K562 (cell line): Measurements from ENCODE around the gene NINL. TPM values are rescaled to one million over a fixed set of nuclear protein-coding genes. Genes with fewer than 3 reads are reported as not detected.

Experiments used
- ATAC-seq: fragments of 200-7000 bp; cut with Tn5 transposase; 3 replicates; pipeline ENCODE4 v1.9.1; 2020; ENCODE audit warnings: moderate library complexity
- BruUV-seq: library from RNA; stranded (reverse); fragments of 400-500 nt; replicated peaks from 2 replicates; lab custom pipeline; 2021; lab: Mats Ljungman, UMichigan
- CTCF ChIA-PET: fragments of 300-600 bp; formaldehyde crosslinking; extraction: SDS; loops from one replicate; lab custom pipeline; 2021; ENCODE audit warnings: low intra/inter-chr PET ratio; lab: Yijun Ruan, JAX
- POLR2A ChIA-PET: fragments of 300-600, 350-650 bp; sonication (Branson Sonifier 250); formaldehyde crosslinking; extraction: SDS; loops from one replicate; lab custom pipeline; 2021; ENCODE audit warnings: antibody characterized with exemption, inconsistent platforms; lab: Yijun Ruan, JAX
- DNase-seq, 4 experiments: peaks; one replicate each; pipeline versions ENCODE4 v3.0.0 to v3.0.0-alpha.2; 2011 to 2018; ENCODE audit warnings: low spot score in 3 of 4, mixed read lengths in 3 of 4; ENCODE audit errors: extremely low read depth in 1 of 4
- FAIRE-seq: peaks from 2 replicates; lab custom pipeline; 2011; peaks lifted over from hg19 to GRCh38; lab: Jason Lieb, UNC
- H2AFZ ChIP-seq: 2 replicates; pipeline ENCODE4 v1.6.0; 2011; ENCODE audit warnings: low read depth, low read length, control low read depth, inconsistent platforms
- H3K27ac ChIP-seq: fragments of 200-600 bp; 3 replicates; pipeline ENCODE4 v1.8.0; 2011; ENCODE audit warnings: low read depth, mild to moderate bottlenecking, control low read depth, inconsistent platforms, low read length, moderate library complexity, mixed read lengths; ENCODE audit errors: extremely low read depth
- H3K27me3 ChIP-seq, 2 experiments: fragments of 300-600 bp in 1 of 2; 2 replicates in 1 of 2; 3 replicates in 1 of 2; pipeline versions ENCODE4 v1.6.0 to v1.8.0; 2011; ENCODE audit warnings: inconsistent platforms in 2 of 2, low read length in 2 of 2, mild to moderate bottlenecking in 1 of 2, mixed read lengths in 1 of 2, moderate library complexity in 1 of 2; ENCODE audit not compliant: control insufficient read depth in 2 of 2, insufficient read depth in 2 of 2
- H3K36me3 ChIP-seq: fragments of 300-600 bp; 3 replicates; pipeline ENCODE4 v1.8.0; 2011; ENCODE audit warnings: mild to moderate bottlenecking, low read length, inconsistent platforms; ENCODE audit not compliant: control insufficient read depth, insufficient read depth
- H3K4me1 ChIP-seq, 2 experiments: fragments of 200-600 bp in 1 of 2; replicated peaks in 1 of 2; 2 replicates in 1 of 2; 3 replicates in 1 of 2; pipeline versions ENCODE4 v1.5.1 to v1.8.0; 2011; ENCODE audit warnings: inconsistent platforms in 2 of 2, low read length in 2 of 2, mild to moderate bottlenecking in 1 of 2, mixed read lengths in 1 of 2, moderate library complexity in 1 of 2; ENCODE audit not compliant: control insufficient read depth in 2 of 2, insufficient read depth in 2 of 2
- H3K4me2 ChIP-seq: 2 replicates; pipeline ENCODE4 v1.6.1; 2011; ENCODE audit warnings: low read length, control low read depth, inconsistent platforms, mixed read lengths; ENCODE audit not compliant: insufficient read depth
- H3K4me3 ChIP-seq: fragments of 200-600 bp; sonication (generic), shearing (Covaris generic); 2 replicates; pipeline ENCODE4 v1.5.1; 2016; ENCODE audit warnings: control low read depth, inconsistent platforms
- H3K79me2 ChIP-seq: fragments of 200-600 bp; 3 replicates; pipeline ENCODE4 v1.8.0; 2011; ENCODE audit warnings: low read length, inconsistent platforms; ENCODE audit not compliant: control insufficient read depth, insufficient read depth
- H3K9ac ChIP-seq, 2 experiments: 2 replicates each; pipeline versions ENCODE4 v1.6.0 to v1.6.1; 2011; ENCODE audit warnings: low read depth in 2 of 2, low read length in 2 of 2, control low read depth in 1 of 2, inconsistent platforms in 1 of 2, mild to moderate bottlenecking in 1 of 2, mixed read lengths in 1 of 2; ENCODE audit not compliant: insufficient read depth in 1 of 2
- H3K9me1 ChIP-seq: one replicate; pipeline ENCODE4 v1.6.0; 2011; ENCODE audit warnings: inconsistent platforms, mild to moderate bottlenecking, low read length, moderate library complexity; ENCODE audit not compliant: control insufficient read depth, insufficient read depth
- H3K9me3 ChIP-seq: replicated peaks from 2 replicates; pipeline ENCODE4 v1.5.1; 2011; ENCODE audit warnings: low read depth, low read length, inconsistent platforms; ENCODE audit not compliant: control insufficient read depth, insufficient read depth
- H4K20me1 ChIP-seq: replicated peaks from 2 replicates; pipeline ENCODE4 v1.6.1; 2011; ENCODE audit warnings: low read length, inconsistent platforms, mixed read lengths; ENCODE audit not compliant: control insufficient read depth, insufficient read depth
- BRCA1 ChIP-seq, 2 experiments: fragments of 450-650 bp in 1 of 2; sonication (generic) in 1 of 2; formaldehyde crosslinking in 1 of 2; IDR thresholded peaks; 2 replicates each; pipeline versions ENCODE4 v1.5.0 to v1.6.1; 2017 to 2020; ENCODE audit warnings: mild to moderate bottlenecking in 1 of 2, missing genetic modification reagents in 1 of 2
- ELK3 ChIP-seq: fragments of 450-650 bp; formaldehyde crosslinking; IDR thresholded peaks from 2 replicates; pipeline ENCODE4 v1.4.0; 2020; ENCODE audit warnings: mild to moderate bottlenecking
- THRB ChIP-seq: fragments of 450-650 bp; formaldehyde crosslinking; conservative IDR thresholded peaks from 2 replicates; pipeline ENCODE4 v1.4.0; 2022; ENCODE audit warnings: mild to moderate bottlenecking, missing genetic modification characterization
- WGBS: fragments of 100-300 bp; shearing (Covaris generic); methylation state at CpG from one replicate; pipeline ENCODE4 v1.1.6; 2016; ENCODE audit warnings: low coverage, mixed read lengths; ENCODE audit not compliant: insufficient coverage; ENCODE audit errors: missing lambda C conversion rate; 5-methylcytosine and 5-hydroxymethylcytosine counted together
- in situ Hi-C: fragments of 300-500 bp; cut with MboI; formaldehyde crosslinking; loops from 4 replicates; pipeline ENCODE4 v1.15.0; 2018; ENCODE audit warnings: inconsistent platforms, mixed read lengths
- intact Hi-C: fragments of 100-400 bp; cut with micrococcal nuclease; formaldehyde crosslinking; loops from 2 replicates; pipeline ENCODE4 v1.14.2; 2022
- polyA plus RNA-seq, 8 experiments: library from polyadenylated mRNA; depleted of rRNA in 4 of 8; stranded (reverse) in 5 of 8; unstranded in 3 of 8; fragments of >200 nt; fragmentation: Nextera tagmentation in 2 of 8; fragmentation: Illumina TruSeq in 1 of 8; extraction: Ambion mirVana in 2 of 8; extraction: Trizol in 1 of 8; gene quantifications; 2 replicates each; pipeline versions ENCODE4 v1.2.1 to v1.2.3, GENCODE V29; 2011 to 2014; ENCODE audit warnings: inconsistent platforms in 1 of 8, missing spikeins in 1 of 8
- total RNA-seq, 7 experiments: library from RNA; depleted of rRNA in 6 of 7; stranded (reverse); fragments of >200 nt in 6 of 7; fragmentation: Illumina TruSeq in 2 of 7; extraction: Trizol in 2 of 7; gene quantifications; 2 replicates each; pipeline versions ENCODE4 v1.2.1 to v1.2.3, GENCODE V29; 2011 to 2021; ENCODE audit warnings: low replicate concordance in 1 of 7

Gene NINL
- total and polyA plus RNA-seq, 9 of the 15 experiments (the other 6 are each of a cell fraction or from before 2014, with no cell fraction given): 0.03 to 0.22 (median 0.05) TPM; not detected in 5

GRCh38 chr20:25489221-25489871 is 96.0 kb downstream of the NINL start:
- ChIA-PET POLR2A (interaction anchor here (0.6 kb wide), 1 partner anchor 70 kb away, joined by 3 read pairs; no protein-coding TSS in a partner anchor), CTCF (no interaction called here)
- H3K27me3 ChIP-seq: peaks cover 0 to 43% of the 10 kb centered on the region in 2 experiments
- H3K4me1 ChIP-seq: no peaks in the 10 kb centered on the region
- no peak for FAIRE-seq
- intact Hi-C loops: no loop called here
- no peaks in the 10 kb centered on the region for H3K36me3 ChIP-seq
- H3K9ac ChIP-seq: no peak overlapping the region
- 1% methylated on average over 11 of the region's 15 CpGs for WGBS
- no peaks in the 10 kb centered on the region for H3K79me2 ChIP-seq
- no peaks in the 10 kb centered on the region for H3K9me3 ChIP-seq
- 0 out of 3 replicates have a peak, but pooled peaks have one; percentile 37 for ATAC-seq
- no peak for DNase-seq
- TF ChIP-seq BRCA1 (IDR thresholded peaks at IDR 0.05) (no peak), BRCA1 (CRISPR knock-in tag; IDR thresholded peaks at IDR 0.05) (no peak), ELK3 (no peak), THRB (CRISPR knock-in tag) (no peak)
- no TSS peak for BruUV-seq
- no peak overlapping the region for H3K4me2 ChIP-seq
- no peak overlapping the region for H3K27ac ChIP-seq
- in situ Hi-C loops: no loop called here
- no peak overlapping the region for H2AFZ ChIP-seq
- H3K4me3 ChIP-seq: no peak overlapping the region
- H3K9me1 ChIP-seq: no peaks in the 10 kb centered on the region
- no peaks in the 10 kb centered on the region for H4K20me1 ChIP-seq
